Pons (tissue), 1 donor: ENCODE data around the gene CRLF1.
"Not testable (repeated sequence)": the region's sequence is repeated elsewhere in the genome, so short reads cannot be mapped to it uniquely, and the experiment has no call there.

Source experiments
- DNase-seq: peaks from one replicate; pipeline ENCODE4 v3.0.0-alpha.2; 2016; ENCODE audit warnings: low spot score

Gene CRLF1

DNA sequence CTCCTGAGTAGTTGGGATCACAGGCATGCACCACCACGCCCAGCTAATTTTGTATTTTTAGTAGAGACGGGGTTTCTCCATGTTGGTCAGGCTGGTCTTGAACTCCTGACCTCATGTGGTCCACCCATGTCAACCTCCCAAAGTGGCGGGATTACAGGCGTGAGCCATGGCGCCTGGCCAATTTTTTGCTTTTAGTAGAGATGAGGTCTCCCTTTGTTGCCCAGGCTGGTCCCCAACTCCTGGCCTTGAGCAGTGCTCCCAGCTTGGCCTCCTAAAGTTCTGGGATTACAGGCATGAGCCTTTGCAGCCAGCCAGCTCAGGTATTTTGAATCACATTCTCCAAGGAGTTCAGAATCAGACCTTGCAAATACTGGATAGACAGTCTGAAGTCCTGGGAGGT, 13.9 kb downstream of the CRLF1 start:
- DNase-seq: not testable (repeated sequence)

DNA sequence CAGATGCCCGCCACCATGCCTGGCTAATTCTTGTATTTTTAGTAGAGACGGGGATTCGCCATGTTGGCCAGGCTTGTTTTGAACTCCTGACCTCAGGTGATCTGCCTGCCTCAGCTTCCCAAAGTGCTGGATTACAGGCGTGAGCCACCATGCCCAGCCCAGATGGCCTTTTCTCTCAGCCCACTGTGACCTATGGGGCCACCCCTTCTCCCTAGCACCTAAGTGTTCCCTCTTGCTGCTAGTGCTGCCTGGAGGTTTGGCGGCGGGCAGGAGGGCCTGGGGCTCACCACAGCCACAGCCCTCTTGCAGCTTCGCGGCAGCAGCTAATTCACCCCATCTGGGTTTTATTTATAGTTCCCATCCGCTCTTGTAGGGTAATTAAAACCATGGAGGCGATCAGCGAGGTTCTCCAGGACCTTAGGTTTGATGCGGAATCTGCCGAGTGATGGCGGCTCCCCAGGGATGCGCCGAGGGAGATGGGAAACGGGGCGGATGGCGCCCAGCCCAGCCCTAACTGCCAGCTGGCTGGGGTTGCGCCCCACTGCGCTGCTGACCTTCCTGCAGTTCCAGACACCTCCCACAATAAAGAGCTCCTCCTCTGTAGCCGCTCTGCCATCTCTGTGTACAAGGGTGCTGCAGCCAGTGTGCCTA, 14.7 kb downstream of the CRLF1 start:
- DNase-seq: no peak

DNA sequence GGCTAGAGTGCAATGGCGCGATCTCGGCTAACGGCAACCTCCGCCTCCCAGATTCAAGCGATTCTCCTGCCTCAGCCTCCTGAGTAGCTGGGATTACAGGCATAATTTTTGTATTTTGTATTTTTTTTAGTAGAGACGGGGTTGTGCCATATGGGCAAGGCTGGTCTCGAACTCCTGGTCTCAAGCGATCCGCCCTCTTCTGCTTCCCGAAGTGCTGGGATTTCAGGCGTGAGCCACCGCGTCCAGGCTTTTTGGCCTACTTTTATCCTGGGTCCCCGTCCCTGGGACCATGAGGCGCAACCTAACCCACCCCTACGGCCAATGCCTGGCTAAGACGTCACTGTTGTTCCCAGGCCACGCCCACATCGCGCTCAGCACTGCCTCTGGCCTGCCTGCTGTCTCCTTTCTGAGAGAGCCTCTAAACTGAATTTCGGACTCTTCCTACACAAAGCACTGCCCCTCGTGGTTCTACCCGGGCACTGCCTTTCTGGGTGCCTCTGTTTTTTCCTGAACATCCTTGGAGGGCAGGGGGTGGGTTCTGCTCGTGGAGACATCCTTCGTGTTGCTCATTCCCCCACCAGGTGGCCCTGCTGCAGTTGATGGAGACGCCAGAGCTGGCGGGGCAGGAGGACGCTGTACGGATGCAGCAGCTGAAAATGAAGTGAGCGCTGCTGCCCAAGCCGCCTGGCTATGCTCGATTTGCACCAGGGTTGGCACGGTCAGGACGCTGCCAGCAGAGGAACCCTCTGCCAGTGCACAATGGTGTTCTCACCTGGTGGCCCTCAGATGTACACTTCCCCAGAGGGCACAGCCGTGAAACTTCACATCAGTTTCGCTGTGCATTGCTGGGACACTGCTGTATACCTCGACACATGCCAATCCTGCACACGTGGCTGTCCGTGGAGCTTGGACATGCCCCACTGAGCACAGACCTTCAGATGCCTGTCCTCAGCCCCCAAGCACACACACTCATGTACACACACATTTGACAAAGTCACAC, 16.0 kb downstream of the CRLF1 start:
- peak; percentile 78 for DNase-seq

DNA sequence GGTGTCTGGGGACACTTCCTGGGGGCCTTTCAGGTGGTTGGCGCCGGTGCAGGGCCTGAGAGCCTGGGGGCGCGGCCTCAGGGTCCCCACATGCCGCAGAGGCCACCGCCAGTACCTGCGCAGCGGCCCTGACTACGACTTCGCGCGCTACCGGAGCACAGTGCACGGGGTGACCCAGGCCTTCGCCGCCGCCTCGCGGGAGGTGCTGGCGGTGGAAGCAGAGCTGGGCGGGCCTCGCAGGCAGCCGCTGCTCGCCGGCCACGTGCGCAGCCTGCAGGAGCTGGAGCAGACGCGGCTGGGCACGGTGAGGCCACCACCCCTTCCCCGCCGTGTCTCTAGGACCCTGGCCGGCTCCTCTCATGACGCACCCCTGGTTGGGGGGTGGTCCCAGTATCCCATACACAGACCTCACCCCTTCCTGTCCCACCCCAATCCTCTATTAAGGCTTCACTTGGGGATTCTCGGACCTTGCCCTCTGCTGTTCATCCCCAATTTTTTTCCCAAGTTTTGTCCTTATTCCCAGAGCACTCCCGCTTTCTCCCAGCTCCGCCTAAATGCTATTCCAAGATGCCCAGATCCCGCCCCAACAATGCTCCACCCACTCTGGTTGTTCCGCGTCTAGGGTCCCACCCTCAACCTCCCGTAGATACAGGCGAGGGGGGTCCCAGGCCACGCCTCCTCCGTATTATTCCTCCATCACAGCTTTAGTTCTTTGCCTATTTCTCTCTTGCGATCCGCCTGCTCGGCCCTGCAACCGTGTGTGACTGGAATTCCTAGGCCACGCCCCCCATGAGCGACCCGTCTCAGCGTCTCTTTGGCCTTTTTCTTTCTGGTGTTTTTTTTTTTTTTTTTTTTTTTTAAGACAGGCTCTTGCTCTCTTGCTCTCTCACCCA, 17.0 kb downstream of the CRLF1 start:
- DNase-seq: no peak

DNA sequence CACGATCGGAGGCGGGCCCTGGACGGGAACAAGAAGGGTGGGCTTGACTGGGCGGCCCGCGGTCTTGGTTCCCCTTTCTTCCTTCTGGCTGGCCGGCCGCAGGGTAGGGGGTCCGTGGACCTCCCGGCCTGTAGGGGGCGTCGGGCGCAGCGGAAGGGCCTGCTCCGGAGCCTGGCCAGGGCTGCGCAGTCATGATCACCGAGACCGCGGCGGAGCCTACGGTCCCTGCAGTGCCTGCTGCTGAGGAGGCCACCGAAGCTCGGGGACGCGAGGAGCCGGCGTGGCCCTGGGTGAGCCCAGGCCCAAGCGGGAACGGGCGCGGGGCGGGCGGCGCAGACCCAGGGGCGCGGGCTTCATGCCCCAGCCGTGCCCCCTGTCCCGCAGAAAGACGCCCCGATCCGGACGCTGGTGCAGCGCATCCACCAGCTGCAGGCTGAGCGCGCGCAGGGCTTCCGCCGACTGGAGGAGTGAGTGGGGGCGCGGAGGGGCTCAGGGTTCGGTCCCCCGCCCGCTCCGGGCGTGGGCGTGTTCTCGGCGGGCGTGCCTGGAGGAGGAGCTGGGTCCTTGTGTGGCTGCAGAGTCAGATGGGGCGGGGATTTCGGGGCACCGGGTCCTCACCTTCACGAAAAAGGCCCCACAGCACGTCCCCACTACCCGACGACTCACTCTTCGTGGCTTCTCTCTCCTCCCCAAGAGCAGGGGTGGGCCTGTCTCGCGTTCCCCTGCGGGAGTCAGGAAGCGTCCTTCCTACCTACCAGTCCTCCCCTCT, 17.8 kb downstream of the CRLF1 start, which contains the start of gene REX1BD:
TSS of gene REX1BD (plus strand) at position 188 of the 769 bp plus-strand sequence. CDS start at position 192, 4 bp downstream.
- peak; percentile 58 for DNase-seq

GRCh38 chr19:18587962-18588610, 18.5 kb downstream of the CRLF1 start:
- no peak for DNase-seq

GRCh38 chr19:18587561-18587960, 19.0 kb downstream of the CRLF1 start:
- DNase-seq: no peak

DNA sequence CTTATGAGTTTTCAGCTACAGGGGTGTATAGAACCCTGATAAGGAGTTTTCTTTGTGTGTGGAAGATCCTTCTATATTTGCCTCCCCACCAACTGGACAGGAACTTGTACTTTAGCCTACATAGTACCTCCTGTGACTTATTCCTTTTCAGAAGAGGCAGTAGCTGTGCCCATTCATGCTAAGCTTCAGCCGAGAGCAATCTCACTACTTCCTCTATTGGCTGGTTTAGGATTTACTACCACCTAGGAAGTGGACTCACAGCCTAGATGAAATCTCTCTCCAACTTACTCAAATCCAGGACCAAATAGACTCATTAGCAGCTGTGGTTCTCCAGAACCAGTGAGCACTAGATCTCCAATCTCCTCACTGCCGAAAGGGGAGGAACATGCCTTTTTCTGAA, 20.3 kb downstream of the CRLF1 start:
- peak; percentile 54 for DNase-seq

- no peak for DNase-seq
Observed at GRCh38 chr19:18580311-18580710, 26.3 kb downstream of the CRLF1 start.

GRCh38 chr19:18577365-18577914, 29.2 kb downstream of the CRLF1 start:
- DNase-seq: no peak

DNA sequence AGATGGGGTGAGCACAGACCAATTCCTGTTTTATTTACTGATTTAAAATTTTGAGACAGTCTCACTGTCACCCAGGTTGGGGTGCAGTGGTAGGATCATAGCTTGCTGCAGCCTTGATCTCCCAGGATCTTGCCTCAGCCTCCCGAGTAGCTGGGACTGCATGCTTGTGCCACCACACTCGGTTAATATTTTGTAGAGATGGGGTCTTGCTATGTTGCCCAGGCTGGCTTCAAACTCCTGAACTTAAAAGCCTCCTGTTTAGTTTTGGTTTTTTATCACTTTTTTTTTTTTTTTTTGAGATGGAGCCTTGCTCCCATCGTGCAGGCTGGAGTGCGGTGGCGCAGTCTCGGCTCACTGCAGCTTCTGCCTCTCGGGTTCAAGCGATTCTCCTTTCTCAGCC, 30.2 kb downstream of the CRLF1 start:
- no peak for DNase-seq

DNA sequence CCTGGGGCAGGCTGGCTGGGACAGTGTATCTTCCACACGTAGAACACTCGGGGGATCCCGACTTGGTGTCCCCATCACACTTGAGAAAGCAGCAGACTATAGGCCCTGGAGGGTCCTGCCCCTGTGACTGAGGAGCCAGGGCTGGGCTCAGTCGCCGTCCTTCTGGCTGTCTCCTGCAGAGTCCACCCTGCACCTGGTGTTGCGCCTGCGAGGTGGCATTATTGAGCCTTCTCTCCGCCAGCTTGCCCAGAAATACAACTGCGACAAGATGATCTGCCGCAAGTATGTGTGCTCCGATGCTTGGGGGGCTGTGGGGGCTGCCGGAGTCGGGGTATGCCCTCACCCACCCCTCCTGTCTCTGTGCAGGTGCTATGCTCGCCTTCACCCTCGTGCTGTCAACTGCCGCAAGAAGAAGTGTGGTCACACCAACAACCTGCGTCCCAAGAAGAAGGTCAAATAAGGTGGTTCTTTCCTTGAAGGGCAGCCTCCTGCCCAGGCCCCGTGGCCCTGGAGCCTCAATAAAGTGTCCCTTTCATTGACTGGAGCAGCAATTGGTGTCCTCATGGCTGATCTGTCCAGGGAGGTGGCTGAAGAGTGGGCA, 31.8 kb downstream of the CRLF1 start:
- DNase-seq: no peak

- DNase-seq: peak; percentile 93
Observed at GRCh38 chr19:18571564-18572344, 34.8 kb downstream of the CRLF1 start, which contains the start of gene UBA52. Gene UBA52, plus strand, starts transcription at chr19:18571857. Its CDS starts 1,444 bp downstream, at chr19:18573301.

DNA sequence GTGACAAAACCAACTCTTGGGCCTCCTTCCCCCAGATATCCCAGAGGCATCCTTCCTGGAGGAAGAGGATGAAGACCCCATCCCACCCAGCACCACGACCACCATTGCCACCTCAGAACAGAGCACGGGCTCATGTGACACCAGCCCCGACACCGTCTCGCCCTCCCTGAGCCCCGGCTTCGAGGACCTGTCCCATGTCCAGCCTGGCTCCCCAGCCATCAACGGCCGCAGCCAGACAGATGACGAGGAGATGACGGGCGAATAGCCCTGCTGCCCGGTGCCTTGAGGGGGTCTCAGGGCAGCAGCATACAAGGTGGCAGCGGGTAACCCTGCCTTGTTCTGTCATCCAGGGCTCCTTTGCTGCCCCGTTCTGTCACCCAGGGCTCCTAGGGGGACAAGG, 38.2 kb downstream of the CRLF1 start:
- DNase-seq: no peak

DNA sequence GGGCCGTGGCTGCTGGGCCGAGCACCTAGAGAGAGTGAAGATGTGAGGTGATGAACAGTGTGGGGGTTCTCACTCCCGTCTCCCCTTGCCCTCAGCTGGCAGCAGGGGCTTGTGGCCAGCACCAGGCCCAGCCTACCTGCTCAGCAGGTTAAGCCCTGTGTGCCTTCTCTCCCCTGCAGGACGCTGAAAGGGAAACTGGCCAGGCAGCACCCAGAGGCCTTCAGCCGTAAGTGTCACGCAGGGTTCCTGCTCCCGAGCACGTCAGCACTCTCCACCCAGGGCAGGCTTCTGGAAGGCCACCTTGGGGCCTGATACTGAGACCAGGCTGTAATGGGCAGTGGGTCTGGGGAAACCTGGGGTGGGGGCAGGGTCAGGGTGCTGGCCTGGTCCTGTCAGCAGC, 39.6 kb downstream of the CRLF1 start:
- DNase-seq: no peak

GRCh38 chr19:18562086-18562485, 44.5 kb downstream of the CRLF1 start:
- no peak for DNase-seq

DNA sequence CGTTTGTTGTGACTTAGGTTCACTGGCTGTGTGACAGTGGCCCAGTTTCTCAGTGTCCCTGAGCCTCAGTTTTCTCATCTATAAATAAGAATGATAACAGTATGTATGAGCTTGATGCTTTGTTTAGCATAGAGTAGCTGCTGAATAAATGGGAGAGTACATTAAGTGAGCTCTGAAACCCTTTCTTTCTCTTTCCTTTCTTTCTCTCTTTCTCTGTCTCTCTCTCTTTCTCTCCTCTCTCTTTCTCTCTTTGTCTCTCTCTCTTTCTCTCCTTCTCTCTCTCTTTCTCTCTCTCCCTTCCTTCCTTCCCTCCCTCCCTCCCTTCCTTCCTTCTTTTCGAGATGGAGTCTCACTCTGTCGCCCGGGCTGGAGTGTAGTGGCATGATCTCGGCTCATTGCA, 46.9 kb downstream of the CRLF1 start:
- DNase-seq: no peak

DNA sequence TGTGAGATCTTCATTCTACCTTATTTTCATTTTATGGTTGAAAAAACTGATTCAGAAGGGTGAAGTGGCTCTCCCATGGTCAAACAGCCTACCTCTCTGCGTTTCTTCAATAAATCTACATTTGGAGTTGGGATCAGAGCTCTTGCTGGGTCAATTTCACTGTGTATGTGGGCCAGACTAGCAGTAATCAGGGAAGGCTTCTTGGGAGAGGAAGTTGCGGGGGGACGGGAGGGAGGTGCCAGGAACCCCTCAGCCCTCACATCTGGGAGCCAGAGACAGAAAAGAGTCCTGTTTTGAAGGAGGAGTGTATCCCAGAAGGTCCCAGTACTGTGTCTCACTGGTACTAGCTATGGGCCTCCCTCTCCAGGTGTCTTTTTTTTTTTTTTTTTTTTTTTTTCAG, 48.0 kb downstream of the CRLF1 start:
- DNase-seq: no peak

DNA sequence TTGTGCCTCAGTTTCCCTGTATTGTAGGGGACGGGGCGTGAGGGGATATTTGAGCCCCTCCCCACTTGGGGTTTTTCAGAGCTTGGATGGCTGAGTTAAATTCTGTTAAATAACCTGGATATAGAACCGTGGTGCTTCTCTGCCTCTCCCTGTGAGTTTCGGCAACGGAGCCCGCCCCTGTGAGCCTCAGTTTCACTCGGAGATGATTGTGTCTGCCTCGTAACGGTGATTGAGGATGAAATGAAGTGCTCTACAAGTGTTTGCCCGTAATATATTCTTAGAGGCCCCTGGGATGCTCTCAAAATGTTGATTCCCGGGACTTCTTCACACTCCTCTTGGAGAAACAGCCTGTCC, 48.4 kb downstream of the CRLF1 start:
- DNase-seq: no peak
